Measurements from ENCODE around the gene GDF2. TPM values are rescaled to one million over a fixed set of nuclear protein-coding genes. Genes with fewer than 3 reads are reported as not detected.

GDF2 gene
- total and polyA plus RNA-seq, 2 of the 4 experiments (the other 2 are of a cell fraction): under 0.01 TPM; not detected in 1

- H3K56ac ChIP-seq (ENCODE audit: extremely low read depth, insufficient read depth, low read length): no peak overlapping the region
- 80% methylated on average over 3 of the region's 9 CpGs; no CpG with 5 or more reads in 1 of the 2 experiments for WGBS, 2 experiments (ENCODE audit: extremely low coverage in 2 of 2, insufficient read length in 1 of 2)
- H3K36me3 ChIP-seq (ENCODE audit: control insufficient read depth, insufficient read depth, low read length): no peaks in the 10 kb centered on the region
- H3K23ac ChIP-seq (ENCODE audit: low read depth, low read length): no peak overlapping the region
- H2BK15ac ChIP-seq (ENCODE audit: low read depth, low read length): no peak overlapping the region
- no peak overlapping the region for H2AK9ac ChIP-seq (replicated peaks; ENCODE audit: low read depth, low read length, poor library complexity)
- TF ChIP-seq CEBPB (IDR thresholded peaks at IDR 0.05; ENCODE audit: low read depth, low read length) (no peak), CTCF (conservative IDR thresholded peaks at IDR 0.05; ENCODE audit: low read depth, low read length) (no peak), RAD21 (IDR thresholded peaks at IDR 0.05; ENCODE audit: low read length) (no peak), CHD1 (IDR thresholded peaks at IDR 0.05; ENCODE audit: low read depth, low read length) (no peak), MAZ (IDR thresholded peaks at IDR 0.05; ENCODE audit: borderline replicate concordance, low read depth, low read length) (no peak), NFE2L2 (IDR thresholded peaks at IDR 0.05; ENCODE audit: low read depth, low read length) (no peak), POLR2A (IDR thresholded peaks at IDR 0.05; ENCODE audit: low read depth, low read length) (no peak), RFX5 (IDR thresholded peaks at IDR 0.05; ENCODE audit: low read depth, low read length) (no peak), ELK1 (IDR thresholded peaks at IDR 0.05; ENCODE audit: borderline replicate concordance, low read depth, low read length) (no peak), USF2 (IDR thresholded peaks at IDR 0.05; ENCODE audit: low read depth, low read length) (no peak), MXI1 (IDR thresholded peaks at IDR 0.05; ENCODE audit: borderline replicate concordance, low read depth, low read length) (no peak), RCOR1 (IDR thresholded peaks at IDR 0.05; ENCODE audit: insufficient replicate concordance, low read length) (no peak), SMC3 (IDR thresholded peaks at IDR 0.05; ENCODE audit: low read depth, low read length) (no peak), FOS (IDR thresholded peaks at IDR 0.05; ENCODE audit: low read depth, low read length) (no peak), BHLHE40 (IDR thresholded peaks at IDR 0.05; ENCODE audit: low read depth, low read length) (no peak), MAFK (IDR thresholded peaks at IDR 0.05; ENCODE audit: low read depth, low read length) (no peak)
- no peak overlapping the region for H3K4me3 ChIP-seq (ENCODE audit: insufficient read depth, low read depth, low read length)
- no peak overlapping the region for H4K8ac ChIP-seq (ENCODE audit: low read depth in 2 of 2, low read length in 2 of 2)
- H3K9me3 ChIP-seq (ENCODE audit: control insufficient read depth, insufficient read depth, low read length): no peaks in the 10 kb centered on the region; the same call in 1 of the 2 replicates
- no peaks in the 10 kb centered on the region for H4K20me1 ChIP-seq (ENCODE audit: insufficient read depth, low read length)
- DNase-seq (no peak), ATAC-seq (ENCODE audit: low read depth) (no peak)
- H2AK5ac ChIP-seq (ENCODE audit: low read depth, low read length): no peak overlapping the region
- H2AFZ ChIP-seq (replicated peaks; ENCODE audit: low read length, poor library complexity): no peak overlapping the region
- H3K27me3 ChIP-seq (ENCODE audit: control insufficient read depth, insufficient read depth, low read length): peaks cover 37% of the 10 kb centered on the region
- no peak overlapping the region for H4K5ac ChIP-seq (ENCODE audit: low read depth, low read length)
- BruUV-seq (replicated peaks): no TSS peak
- H3K27ac ChIP-seq (ENCODE audit: insufficient read depth, low read length): no peak overlapping the region
- H2BK5ac ChIP-seq (ENCODE audit: low read depth, low read length, poor library complexity, severe bottlenecking): no peak overlapping the region
- H2BK20ac ChIP-seq (ENCODE audit: low read depth, low read length): no peak overlapping the region
- H3K79me1 ChIP-seq (ENCODE audit: low read depth in 1 of 2, low read length in 2 of 2): no peaks in the 10 kb centered on the region
- H3K9me1 ChIP-seq (ENCODE audit: insufficient read depth, low read length): no peaks in the 10 kb centered on the region; the same call in 1 of the 2 replicates
- no peak overlapping the region for H4K91ac ChIP-seq (ENCODE audit: insufficient read depth, low read depth, low read length)
- no peak overlapping the region for H3K18ac ChIP-seq (ENCODE audit: low read depth, low read length)
- no peak overlapping the region for H2BK120ac ChIP-seq (ENCODE audit: low read depth, low read length)
- ChIA-PET CTCF (no interaction called here), POLR2A (ENCODE audit: unreplicated experiment) (no interaction called here)
- H3K9ac ChIP-seq (ENCODE audit: low read depth, low read length): no peak overlapping the region
- intact Hi-C loops (cut with micrococcal nuclease): no loop called here
- in situ Hi-C loops (cut with MboI; ENCODE audit: low sequenced_read_pairs): no loop called here
- H3K4me1 ChIP-seq (ENCODE audit: control insufficient read depth, insufficient read depth, low read length): no peaks in the 10 kb centered on the region
- H3K14ac ChIP-seq (replicated peaks; ENCODE audit: low read depth, low read length): no peak overlapping the region
- dilution Hi-C loops (cut with HindIII; ENCODE audit: low sequenced_read_pairs, unreplicated experiment): no loop called here
- H3K4ac ChIP-seq (ENCODE audit: low read depth, low read length): no peak overlapping the region
- no peak overlapping the region for H3K4me2 ChIP-seq (ENCODE audit: low read depth, low read length)
Observed at GRCh38 chr10:47288916-47289495, 33.2 kb upstream of the GDF2 start.
